Measurements from ENCODE around the gene PDE4D. TPM values are rescaled to one million over a fixed set of nuclear protein-coding genes. Genes with fewer than 3 reads are reported as not detected.
"Not testable (repeated sequence)": the region's sequence is repeated elsewhere in the genome, so short reads cannot be mapped to it uniquely, and the experiment has no call there.

Gene PDE4D
- polyA plus RNA-seq, 1 donor = 40.4 TPM

DNA sequence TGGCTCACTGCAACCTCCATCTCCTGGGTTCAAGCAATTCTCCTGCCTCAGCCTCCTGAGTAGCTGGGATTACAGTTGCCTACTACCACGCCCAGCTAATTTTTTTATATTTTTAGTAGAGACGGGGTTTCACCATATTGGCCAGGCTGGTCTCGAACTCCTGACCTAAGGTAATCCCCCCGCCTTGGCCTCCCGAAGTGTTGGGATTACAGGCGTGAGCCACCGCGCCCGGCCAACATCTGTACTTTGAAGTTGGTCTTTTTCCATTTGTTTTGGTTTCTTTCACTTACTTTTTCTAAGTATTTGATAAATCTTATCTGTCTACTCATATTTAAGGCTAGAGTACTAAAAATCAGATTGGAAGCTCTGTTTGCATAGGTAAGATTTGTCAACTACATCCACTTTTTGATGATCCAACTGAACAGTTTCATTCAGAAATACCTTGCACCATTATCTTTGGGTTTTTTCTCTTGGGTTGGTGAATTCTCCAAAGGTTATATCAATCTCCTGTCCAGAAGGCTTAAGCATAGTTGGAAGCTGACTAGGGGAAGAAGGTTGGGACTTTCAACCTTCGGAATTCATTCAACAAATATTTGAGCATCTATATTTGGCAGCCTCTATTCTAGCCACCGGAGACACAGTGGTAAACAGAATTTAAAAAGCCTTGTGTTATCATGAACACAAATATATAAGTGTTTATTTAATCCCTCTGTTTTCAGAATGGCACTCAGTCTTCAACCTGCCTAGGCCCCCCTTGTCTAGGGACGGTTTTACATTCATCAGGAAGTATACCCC, 821.6 kb downstream of the PDE4D start:
- DNase-seq (ENCODE audit: low read depth) = no peak

DNA sequence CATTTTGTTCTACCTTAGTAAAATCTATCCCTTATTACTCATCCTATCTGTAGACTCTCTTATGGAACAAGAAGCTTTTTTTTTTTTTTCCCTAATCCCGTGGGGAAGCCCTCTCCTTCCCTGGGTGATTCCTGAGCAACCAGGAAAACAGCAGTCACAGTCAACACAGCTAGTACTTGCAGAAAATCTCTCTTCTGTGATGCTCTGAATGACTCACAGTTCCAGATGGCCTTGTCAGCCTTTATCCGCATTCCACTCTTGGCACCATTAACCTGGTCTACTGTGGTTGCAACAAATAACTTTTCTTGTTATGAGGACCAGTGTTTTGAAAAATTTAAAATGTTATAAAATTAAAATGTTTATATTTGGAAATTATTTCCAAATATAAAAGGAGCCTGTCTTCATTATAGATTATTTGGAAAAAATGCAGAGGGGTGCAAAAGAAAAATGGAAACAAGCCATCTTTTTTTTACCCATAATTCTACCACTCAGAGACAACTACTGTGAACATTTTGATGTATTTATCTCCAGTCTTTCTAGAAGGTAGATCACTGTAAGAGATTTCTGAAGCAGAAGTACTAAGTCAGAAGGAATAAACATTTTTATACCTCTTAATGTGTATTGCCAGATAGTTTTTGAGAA, 824.0 kb downstream of the PDE4D start:
- peak; percentile 16 for DNase-seq (ENCODE audit: low read depth)

- DNase-seq (ENCODE audit: low read depth) = no peak
Measured at GRCh38 chr5:59067956-59068656, 825.4 kb downstream of the PDE4D start.

- DNase-seq (ENCODE audit: low read depth) = no peak
Measured at GRCh38 chr5:59066367-59067163, 827.0 kb downstream of the PDE4D start.

DNA sequence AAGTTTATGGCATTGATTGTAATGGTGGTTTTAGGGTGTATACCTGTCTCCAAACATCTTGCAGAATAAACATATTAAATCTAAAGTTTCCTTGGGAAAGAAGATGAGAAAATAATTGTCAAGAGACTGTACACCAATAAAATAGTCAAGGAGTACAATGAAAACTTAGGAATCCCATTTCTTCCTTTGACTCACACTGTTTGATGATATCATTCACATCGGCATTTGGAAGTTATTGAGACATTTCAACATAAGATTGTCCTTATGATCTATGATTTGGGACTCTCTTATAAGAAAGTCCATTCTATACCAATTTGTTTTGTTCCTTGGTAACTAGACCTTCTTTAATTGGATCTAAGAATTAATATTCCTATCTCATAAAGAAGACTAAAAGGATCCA, 828.0 kb downstream of the PDE4D start:
- DNase-seq (ENCODE audit: low read depth) = no peak

DNA sequence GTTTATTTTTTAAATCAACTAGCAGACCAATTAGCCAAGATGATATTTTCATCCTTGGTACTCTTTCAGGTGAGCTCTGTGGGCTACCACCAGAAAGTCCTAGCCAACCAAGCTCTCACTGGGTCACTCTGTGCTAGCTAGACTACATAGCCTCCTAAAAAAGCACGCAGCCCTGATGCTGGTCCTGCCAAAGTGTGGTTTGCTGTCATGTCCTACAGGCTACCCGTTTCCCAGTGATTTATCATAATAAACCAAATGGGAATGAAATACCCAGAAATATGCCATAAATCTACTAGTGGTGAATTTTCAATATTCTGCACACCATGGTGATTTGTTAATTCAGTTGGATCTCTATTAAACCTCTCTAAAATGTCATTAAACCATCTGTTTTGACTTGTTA, 829.2 kb downstream of the PDE4D start:
- DNase-seq (ENCODE audit: low read depth) = no peak

- DNase-seq (ENCODE audit: low read depth) = peak; percentile 22
Measured at GRCh38 chr5:59062986-59063683, 830.4 kb downstream of the PDE4D start.

DNA sequence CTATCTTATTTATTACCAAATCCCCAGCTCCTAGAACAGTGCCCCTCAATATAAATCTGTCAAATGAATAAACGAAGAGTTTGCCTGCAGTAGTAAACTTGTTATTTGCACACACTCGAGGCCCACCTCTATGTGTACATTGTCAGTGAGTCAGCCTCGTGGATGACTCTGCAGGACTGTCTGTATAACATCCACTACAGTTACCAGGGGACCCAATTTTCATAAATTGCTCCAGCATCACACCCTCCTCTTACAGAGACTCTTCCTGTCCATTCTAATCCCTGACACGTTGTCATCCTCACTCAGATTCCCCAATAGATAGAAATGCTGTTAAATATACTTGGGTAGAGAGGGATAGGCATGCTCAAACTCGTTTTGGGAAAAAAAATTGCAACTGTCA, 832.1 kb downstream of the PDE4D start:
- DNase-seq (ENCODE audit: low read depth) = no peak

DNA sequence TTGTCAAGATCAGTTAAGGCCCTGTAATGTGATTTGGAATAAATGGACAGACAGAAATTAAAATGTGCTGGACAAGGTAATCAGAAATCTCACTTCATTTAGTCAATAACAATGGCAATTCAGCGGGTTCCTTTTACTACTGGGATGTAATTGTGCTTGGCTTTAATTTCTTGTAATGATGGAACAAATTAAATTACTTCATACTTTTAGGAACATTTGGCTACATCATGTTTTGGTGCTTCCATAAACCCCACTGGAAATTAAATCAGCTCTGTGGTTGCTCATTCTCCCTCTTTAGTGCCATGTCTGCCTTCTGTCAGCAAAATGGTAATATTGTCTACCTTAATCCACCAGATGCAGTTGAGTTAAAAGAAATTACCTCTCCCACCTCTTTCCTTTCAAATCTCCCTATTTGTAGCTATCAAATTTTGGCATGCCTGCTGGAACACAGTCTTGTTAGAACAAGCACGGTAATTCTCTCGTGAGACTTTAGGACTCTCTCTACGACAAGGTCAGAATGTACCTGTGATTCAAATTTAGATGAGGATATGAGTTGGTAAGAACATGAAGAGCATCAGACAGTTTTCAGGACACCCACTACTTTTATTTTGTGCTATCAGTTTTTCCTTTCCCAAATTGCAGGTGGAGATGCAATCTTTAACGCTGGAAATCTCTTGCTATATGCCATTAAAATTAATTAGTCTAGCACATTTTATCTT, 834.4 kb downstream of the PDE4D start:
- DNase-seq (ENCODE audit: low read depth) = no peak

- no peak for DNase-seq (ENCODE audit: low read depth)
Measured at GRCh38 chr5:59058237-59058636, 835.3 kb downstream of the PDE4D start.

DNA sequence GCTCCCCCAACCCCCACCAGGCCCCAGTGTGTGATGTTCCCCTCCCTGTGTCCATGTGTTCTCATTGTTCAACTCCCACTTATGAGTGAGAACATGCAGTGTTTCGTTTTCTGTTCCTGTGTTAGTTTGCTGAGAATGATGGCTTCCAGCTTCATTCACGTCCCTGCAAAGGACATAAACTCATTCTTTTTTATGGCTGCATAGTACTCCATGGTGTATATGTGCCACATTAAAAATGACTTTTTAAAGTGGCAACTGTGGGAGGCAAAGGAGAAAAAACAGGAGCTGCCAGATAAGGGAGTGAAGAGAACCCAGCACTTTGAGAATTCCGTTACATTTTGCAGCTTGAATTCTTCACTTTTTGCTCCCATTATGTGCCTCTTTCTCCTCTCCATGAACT, 836.9 kb downstream of the PDE4D start:
- not testable (repeated sequence) for DNase-seq (ENCODE audit: low read depth)

GRCh38 chr5:59055745-59056448, 837.6 kb downstream of the PDE4D start:
- DNase-seq (ENCODE audit: low read depth) = no peak

DNA sequence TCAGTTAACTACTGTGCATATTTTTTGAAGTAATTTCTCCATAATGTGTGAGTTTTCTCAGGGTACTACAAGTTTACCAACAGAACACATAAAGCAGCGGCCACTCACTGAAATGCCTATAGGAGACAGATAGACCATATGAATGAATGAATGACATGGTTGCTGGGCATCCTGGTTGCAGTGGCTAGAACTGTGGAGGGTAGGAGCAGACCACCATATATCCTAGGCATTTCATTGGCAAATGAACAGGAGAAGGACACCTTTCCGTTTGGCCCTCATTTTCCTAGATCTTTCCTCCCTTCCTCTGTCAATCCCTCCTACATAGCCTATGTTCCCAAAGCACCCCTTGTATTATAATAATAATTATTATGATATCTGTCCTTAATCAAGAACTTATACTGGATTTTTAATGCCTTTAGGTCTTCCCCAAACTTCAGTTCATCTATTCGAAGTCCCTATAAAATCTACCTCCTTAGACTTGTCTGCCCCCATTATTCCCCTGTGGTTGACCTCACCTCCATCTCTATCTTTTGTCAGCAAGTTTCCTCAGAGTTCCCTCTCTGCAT, 838.5 kb downstream of the PDE4D start:
- no peak for DNase-seq (ENCODE audit: low read depth)

GRCh38 chr5:59051951-59052350, 841.6 kb downstream of the PDE4D start:
- no peak for DNase-seq (ENCODE audit: low read depth)

DNA sequence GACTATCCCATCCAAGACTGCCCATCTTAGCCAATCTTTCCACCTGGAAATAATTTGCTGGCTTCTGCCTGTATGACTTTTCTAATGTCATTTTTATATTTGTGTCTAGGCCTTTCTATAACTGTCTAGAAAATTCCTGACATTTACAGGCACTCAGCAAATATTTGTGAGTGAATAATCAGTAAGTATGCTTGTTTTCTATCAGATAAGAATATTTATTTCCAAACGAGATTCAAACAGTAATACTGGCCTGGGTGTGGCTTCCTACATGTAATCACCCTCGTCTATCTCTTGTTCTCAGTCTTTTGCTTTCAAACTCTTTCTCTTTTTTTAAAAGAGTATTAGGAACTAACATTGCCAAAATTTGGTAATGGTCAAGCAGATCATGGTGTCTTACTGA, 844.4 kb downstream of the PDE4D start:
- DNase-seq (ENCODE audit: low read depth) = no peak

DNA sequence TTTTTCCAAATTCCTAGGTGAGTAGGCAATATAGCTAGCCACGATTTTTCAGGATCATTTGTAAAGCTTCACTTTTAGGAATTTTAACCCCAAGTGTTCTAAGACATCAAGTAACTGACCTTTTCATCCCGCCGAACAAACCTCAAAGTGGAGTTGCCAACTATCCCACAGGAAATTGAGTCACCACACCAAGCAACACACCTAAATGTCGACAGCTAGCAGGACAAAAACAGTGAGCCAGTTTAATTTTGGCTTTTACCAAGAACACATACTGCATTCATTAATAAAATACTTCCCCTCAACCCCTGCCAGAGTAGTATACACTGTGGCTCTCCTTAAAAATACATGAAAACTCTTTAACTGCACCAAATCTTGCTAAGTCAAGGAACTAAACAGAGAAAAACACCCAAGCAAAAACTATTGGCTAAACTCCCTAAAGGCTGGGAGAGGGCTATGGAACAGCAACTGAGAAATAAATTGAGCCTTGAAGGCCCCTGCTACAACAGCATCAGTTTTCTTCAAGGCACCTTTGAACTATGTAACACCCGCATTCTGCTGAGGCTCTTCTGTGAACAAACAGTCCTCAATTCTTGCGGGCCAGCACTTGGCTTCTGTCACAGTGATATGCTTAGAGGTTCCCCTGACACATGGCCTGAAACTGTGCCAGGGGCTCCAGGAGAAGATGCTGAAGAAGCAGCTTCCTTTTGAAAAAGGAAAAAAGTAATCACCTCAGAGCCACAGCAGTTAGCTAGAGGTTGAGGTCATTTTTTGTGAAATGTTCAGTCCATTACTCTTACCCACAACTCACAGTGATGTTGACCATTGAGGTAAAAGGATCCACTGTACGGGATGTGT, 851.1 kb downstream of the PDE4D start:
- DNase-seq (ENCODE audit: low read depth) = no peak

GRCh38 chr5:59041355-59041754, 852.2 kb downstream of the PDE4D start:
- DNase-seq (ENCODE audit: low read depth) = no peak

- no peak for DNase-seq (ENCODE audit: low read depth)
Measured at GRCh38 chr5:59040804-59041201, 852.7 kb downstream of the PDE4D start.

All from forelimb muscle (tissue), 1 donor.